ENCODE measurements around the gene SPPL2A.
"Not testable (repeated sequence)": the region's sequence is repeated elsewhere in the genome, so short reads cannot be mapped to it uniquely, and the experiment has no call there.

Gene SPPL2A

GRCh38 chr15:50767332-50767861, 1.9 kb upstream of the SPPL2A start:
- no peak for DNase-seq

- peak; percentile 72 for DNase-seq
These were observed 878 bp downstream of the SPPL2A start for GRCh38 chr15:50764461-50765194.

GRCh38 chr15:50758712-50759205, 6.7 kb downstream of the SPPL2A start:
- peak; percentile 19 for DNase-seq

- no peak for DNase-seq
These were observed 12.0 kb downstream of the SPPL2A start for GRCh38 chr15:50753463-50753862.

- no peak for DNase-seq
These were observed 14.1 kb downstream of the SPPL2A start for GRCh38 chr15:50751394-50751793.

GRCh38 chr15:50750227-50750705, 15.2 kb downstream of the SPPL2A start:
- DNase-seq, result no peak

GRCh38 chr15:50747523-50747922, 18.0 kb downstream of the SPPL2A start:
- DNase-seq, result no peak

- no peak for DNase-seq
These were observed 20.9 kb downstream of the SPPL2A start for GRCh38 chr15:50744601-50745000.

- no peak for DNase-seq
These were observed 24.6 kb downstream of the SPPL2A start for GRCh38 chr15:50740955-50741354.

GRCh38 chr15:50736823-50737222, 28.7 kb downstream of the SPPL2A start:
- no peak for DNase-seq

GRCh38 chr15:50735156-50735555, 30.4 kb downstream of the SPPL2A start:
- no peak for DNase-seq

GRCh38 chr15:50726315-50726714, 39.2 kb downstream of the SPPL2A start:
- DNase-seq, result no peak

GRCh38 chr15:50718700-50719125, 46.8 kb downstream of the SPPL2A start:
- DNase-seq, result no peak

GRCh38 chr15:50712018-50712417, 53.5 kb downstream of the SPPL2A start:
- DNase-seq, result no peak

- DNase-seq, result no peak
These were observed 54.9 kb downstream of the SPPL2A start for GRCh38 chr15:50710585-50710984.

- no peak for DNase-seq
These were observed 57.6 kb downstream of the SPPL2A start for GRCh38 chr15:50707878-50708427.

GRCh38 chr15:50702762-50703334, 62.7 kb downstream of the SPPL2A start:
- no peak for DNase-seq

- no peak for DNase-seq
These were observed 67.4 kb downstream of the SPPL2A start for GRCh38 chr15:50698101-50698500.

- no peak for DNase-seq
These were observed 68.3 kb downstream of the SPPL2A start for GRCh38 chr15:50697109-50697797.

GRCh38 chr15:50694634-50695165, 70.8 kb downstream of the SPPL2A start:
- DNase-seq, result not testable (repeated sequence)

- DNase-seq, result no peak
These were observed 78.1 kb downstream of the SPPL2A start for GRCh38 chr15:50687302-50687902.
